Central memory CD4-positive, alpha-beta T cell (primary cell): ENCODE results near the gene LRRK2.
"Not testable (repeated sequence)": the region's sequence is repeated elsewhere in the genome, so short reads cannot be mapped to it uniquely, and the experiment has no call there.

Experiments used
- DNase-seq: peaks from one replicate; pipeline ENCODE4 v3.0.0; 2022

LRRK2 gene

GRCh38 chr12:40325349-40325960, 100.7 kb downstream of the LRRK2 start:
- DNase-seq: no peak

DNA sequence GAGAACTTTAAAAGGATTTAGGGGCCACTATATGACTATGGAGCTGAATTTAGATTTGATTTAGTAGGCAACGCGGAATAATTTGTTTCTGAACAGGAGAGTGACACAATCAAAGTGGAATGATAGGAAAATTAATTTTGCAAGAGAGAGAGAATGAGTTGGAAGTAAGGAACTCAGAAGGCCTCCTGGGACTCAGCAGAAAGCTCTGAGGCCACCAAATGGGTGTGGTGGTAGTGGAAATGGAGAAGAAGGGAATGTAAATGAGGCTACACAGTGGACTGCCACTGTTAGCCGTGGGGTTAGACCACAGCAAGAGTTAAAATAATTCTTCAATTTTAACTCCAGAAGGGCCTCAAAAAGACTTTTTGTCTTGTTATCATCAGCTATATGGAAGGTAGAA, 102.7 kb downstream of the LRRK2 start:
- DNase-seq: no peak

DNA sequence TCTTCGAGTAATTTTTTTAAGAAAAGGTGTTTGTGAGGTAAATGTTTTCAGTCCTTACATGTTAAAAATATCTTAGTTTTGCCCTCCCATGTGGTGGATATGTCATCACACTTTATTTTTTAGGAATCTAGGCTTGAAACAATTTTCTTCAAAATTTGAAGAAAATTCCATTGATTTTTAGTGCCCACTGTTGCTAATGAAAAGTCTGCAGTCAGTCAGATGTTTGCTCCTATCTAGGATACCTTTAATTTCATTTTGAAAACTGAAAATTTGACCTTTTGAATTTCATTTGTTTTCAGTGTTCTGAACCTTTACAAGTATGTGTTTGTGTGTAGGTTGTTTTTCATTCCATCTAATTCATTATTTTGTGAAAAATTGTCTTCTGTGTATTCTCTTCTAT, 105.4 kb downstream of the LRRK2 start:
- DNase-seq: no peak

- DNase-seq: no peak
These were observed 107.1 kb downstream of the LRRK2 start for GRCh38 chr12:40331886-40332285.

GRCh38 chr12:40335991-40336390, 111.2 kb downstream of the LRRK2 start:
- no peak for DNase-seq

- DNase-seq: no peak
These were observed 111.9 kb downstream of the LRRK2 start for GRCh38 chr12:40336573-40337199.

- DNase-seq: no peak
These were observed 113.3 kb downstream of the LRRK2 start for GRCh38 chr12:40338071-40338470.

DNA sequence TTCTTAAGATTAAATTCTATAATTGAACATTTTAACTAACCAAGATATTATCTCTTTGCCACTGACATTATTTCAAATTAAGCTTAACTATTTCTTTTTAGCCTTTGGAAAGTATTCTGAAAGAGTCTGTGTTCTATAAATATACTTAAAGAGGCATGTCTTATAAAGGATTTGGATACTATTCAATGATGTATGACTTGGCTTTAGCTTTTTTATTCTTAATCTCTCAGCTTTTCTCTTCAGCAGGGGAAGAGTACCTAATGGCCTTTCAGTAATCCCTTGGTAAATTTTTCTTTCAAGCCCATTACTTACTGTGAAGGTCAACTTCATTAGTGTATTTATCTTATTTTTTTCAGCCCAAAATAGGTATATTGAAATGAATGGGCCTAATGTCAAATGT, 113.8 kb downstream of the LRRK2 start:
- no peak for DNase-seq

GRCh38 chr12:40342010-40342409, 117.2 kb downstream of the LRRK2 start:
- no peak for DNase-seq

GRCh38 chr12:40343124-40343523, 118.3 kb downstream of the LRRK2 start:
- DNase-seq: no peak

DNA sequence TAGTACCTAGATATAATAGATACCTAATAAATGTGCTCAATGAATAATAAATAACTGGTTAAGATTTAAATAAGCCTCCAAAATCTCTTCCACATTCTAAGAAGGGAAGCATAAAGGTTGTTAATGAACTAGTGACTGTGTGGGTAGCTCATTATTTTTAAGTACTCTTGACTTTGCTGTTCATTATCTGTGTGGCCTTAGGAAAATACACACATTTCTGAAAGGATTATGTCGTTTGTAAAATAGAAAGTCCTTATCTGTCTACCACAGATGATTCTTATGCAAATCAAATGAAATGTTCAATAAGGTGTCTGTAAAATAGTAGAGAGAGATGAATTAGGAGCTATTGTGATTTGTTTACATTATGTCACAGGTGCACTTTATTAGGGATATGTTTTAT, 119.5 kb downstream of the LRRK2 start:
- DNase-seq: no peak

- DNase-seq: no peak
These were observed 127.2 kb downstream of the LRRK2 start for GRCh38 chr12:40351976-40352375.

DNA sequence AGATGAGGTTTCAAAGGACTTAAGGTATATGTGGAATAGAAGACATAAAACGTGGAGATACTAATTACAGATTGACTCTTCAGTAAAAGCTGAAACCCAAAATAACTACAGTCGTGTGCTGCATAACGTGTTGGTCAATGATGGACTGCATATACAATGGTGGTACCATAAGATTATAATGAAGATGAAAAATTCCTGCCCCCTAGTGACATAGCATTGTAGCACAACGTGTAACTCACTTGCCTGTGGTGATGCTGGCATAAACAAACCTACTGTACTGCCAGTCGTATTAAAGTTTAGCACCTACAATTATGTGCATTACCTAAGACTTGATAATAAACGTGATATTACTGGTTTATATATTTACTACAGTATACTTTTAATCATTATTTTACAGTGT, 150.3 kb downstream of the LRRK2 start:
- no peak for DNase-seq

GRCh38 chr12:40376533-40377267, 151.9 kb downstream of the LRRK2 start:
- DNase-seq: no peak

DNA sequence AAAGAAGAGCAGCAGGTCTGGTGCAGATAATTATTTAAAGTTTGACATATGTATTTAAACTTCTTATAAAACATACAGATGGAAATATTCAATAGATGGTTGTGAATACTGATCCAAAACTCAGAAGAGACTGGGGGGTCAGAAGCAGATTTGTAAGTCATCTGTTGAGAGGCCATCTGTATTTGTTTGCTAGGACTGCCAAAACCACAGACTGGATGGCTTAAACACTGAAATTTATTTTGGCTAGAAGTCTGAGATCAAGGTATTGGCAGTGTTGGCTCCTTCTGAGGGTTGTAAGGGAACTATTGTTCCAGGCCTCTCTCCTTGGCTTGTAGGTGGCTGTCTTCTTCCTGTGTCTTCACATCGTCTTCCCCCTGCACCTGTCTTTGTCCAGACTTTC, 153.9 kb downstream of the LRRK2 start:
- no peak for DNase-seq

- DNase-seq: no peak
These were observed 157.4 kb downstream of the LRRK2 start for GRCh38 chr12:40382217-40382616.

DNA sequence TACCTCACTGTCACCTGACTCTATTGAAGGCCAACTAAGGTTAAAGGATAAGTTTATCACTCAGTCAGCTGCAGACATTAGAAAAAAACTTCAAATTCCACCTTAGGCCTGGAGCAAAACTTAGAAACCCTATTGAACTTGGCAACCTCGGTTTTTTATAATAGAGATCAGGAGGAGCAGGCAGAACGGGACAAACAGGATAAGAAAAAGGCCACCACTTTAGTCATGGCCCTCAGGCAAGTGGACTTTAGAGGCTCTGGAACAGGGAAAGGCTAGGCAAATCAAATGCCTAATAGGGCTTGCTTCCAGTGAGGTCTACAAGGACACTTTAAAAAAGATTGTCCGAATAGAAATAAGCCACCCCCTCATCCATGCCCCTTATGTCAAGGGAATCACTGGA, 162.5 kb downstream of the LRRK2 start:
- not testable (repeated sequence) for DNase-seq

DNA sequence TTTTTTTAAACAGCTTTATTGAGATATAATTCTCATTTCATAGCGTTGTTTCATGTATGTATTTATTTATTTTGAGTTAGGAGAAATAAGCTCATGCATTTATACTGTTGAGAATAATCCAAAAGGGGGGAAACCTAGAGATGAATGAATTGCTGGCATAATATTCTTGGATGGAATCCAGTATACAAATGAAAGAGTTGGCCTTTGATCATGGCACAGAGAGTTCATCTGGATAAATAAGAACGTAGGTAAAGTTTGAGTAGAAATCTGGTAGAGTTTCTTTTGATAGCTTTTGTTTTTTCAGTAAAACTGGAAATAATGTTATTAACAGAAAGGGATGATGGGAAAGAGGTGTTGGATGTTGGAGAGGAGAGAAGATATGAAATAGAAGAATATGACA, 166.2 kb downstream of the LRRK2 start:
- no peak for DNase-seq

- no peak for DNase-seq
These were observed 168.2 kb downstream of the LRRK2 start for GRCh38 chr12:40393026-40393425.

- DNase-seq: no peak
These were observed 174.9 kb downstream of the LRRK2 start for GRCh38 chr12:40399656-40400055.

GRCh38 chr12:40405419-40405818, 180.6 kb downstream of the LRRK2 start:
- no peak for DNase-seq
